ENCODE measurements around the gene CPXM2.
"Not testable (repeated sequence)": the region's sequence is repeated elsewhere in the genome, so short reads cannot be mapped to it uniquely, and the experiment has no call there.

The CPXM2 gene

DNA sequence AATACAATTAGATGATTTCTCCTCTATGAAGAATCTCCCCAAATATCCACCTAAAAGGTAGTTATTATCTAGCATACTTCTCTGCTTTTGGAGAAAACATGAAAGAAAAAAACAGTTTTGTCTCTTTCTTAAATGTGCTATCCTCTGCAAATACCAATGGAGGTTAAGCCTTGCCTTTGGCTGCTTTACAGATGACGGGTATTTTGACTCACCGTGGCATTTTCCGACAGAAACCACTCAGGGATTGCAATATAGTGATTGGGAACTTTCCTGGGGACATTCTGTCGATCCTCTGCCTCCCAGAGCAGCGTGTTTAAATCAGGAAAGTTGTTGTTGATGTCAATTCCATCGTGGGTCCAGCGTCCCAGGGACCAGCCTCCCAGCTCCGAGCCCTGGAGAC lies 124.8 kb downstream of the CPXM2 start:
- DNase-seq: no peak

GRCh38 chr10:123766012-123766411 lies 125.6 kb downstream of the CPXM2 start:
- no peak for DNase-seq

DNA sequence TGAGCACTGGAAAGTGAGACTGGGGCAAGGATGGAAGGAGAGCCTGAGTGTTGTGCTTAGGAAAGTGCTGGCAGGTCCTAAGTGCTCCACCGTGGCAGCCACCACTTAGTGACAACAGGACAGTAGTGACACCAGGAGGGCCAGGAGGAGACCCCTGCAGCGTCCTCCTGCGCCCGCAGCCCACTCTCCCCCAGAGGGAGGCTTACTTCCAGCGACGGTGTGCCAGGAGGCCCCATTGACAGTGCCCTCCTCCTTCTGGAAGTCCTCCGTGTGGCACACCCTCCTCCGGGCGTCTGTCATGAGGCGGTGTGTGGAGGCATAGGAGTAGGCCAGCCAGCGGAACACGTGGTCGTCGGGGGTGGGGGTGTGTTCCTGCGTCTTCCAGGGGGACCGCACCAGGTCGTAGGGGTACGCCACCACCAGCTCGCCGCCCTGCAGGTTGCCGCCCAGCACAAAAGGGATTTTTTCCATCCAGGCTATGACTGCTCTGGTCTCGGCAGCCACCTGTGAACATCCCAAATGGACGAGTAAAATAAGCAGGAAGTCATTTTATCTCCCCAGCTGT lies 129.9 kb downstream of the CPXM2 start:
- no peak for DNase-seq

DNA sequence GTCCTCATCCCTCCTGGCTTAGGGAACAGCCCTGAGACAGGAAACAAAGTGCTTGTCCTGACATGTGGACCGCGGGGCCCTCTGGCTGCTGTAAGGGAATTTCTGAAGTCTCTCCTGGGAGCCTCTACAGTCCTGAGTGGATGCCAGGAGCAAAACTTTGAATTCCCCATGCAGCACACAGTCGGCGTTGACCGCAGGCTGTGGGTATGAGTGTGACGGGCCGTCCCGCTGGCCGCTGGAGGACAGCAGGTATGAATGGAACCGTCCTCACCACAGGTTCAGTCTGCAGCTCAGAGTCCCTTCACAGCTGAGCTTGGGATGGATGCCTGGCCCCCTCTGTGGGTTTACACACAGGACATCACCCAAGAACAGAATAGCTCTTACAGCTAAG lies 130.6 kb downstream of the CPXM2 start:
- DNase-seq: no peak

- no peak for DNase-seq
Observed at GRCh38 chr10:123760356-123761037, 131.1 kb downstream of the CPXM2 start.

DNA sequence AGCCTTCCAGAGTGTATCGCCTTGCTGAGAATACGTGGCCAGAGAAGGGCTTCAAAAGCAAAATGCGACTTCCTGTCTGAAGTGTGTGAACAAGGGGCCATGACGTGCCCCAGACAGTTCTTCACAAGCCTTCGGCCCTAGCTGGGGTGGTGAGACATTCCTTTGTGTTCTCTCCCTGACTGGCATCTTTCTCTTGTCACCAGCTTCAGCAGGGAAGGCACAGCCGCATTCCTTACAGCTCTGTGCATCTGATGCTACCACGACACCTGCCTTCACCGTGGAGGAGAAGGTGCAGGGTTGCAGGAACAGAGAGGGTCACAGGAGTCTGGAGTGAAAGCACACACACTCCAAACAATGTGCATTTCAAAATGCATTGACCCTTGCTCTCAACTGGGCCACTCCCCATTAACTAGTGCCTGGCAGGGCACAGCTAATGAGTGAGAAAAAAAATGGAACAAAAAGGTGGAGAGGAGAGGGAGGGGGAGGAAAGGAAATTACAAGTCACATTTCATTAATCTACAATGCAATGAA lies 132.0 kb downstream of the CPXM2 start:
- DNase-seq: no peak

- DNase-seq: no peak
Observed at GRCh38 chr10:123759041-123759440, 132.6 kb downstream of the CPXM2 start.

DNA sequence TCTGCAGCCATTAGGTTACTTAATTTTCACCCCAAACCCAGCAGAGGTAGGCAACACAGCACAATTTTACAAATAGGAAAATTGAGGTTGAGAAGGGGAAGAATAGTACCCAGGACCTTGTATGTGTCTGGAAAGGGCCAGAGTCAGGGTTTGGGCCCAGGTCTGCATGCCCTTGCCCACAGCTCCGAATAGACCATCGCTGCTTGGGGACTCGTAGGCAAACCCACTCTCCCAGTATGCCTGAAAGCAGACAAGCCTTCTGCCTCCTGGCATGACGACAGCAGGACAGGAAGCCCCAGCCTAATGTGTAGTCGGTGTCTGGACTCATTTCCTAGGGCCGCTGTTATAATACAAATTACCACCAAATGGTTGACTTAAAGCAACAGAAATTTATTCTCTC lies 133.8 kb downstream of the CPXM2 start:
- no peak for DNase-seq

DNA sequence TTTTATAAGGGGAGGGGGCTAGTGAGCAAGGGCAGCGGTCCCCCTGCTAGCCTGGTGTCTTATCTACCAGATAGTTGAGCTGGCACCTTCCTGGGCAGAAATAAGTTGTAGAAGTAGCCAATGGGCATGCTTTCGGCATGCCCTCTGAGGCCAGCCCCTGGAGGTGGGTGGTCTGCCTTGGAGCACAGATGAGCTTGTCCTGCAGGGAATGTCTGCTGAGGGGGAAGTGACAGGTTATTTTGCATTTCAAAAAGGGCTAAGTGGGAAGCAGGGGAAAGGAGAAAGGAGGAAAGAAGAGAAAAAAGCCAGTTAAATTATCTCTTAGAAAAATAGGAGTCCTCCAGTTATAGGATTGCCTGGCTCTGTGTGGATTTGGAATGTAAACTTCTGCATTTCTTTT lies 136.5 kb downstream of the CPXM2 start:
- no peak for DNase-seq

DNA sequence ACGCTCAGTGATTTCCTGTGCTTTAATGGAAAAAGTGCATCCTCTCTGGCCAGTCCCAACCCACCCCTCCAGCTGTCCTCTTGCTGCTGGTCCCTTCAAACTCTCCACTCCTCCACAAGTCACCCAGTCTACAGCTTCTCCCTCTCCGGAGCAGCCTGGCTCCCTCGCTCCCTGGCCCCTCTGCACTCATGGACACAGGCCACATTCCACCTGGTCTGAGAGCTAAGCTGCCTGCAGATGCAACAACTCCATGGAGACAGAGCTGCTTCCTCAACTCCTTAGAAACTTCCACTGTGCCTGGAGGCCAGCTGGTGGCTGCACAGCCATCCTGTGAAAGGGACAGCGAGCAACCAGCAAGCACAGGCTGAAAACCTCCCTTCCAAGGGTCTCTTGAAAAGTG lies 137.5 kb downstream of the CPXM2 start:
- DNase-seq: no peak

GRCh38 chr10:123751342-123752134 lies 140.1 kb downstream of the CPXM2 start:
- no peak for DNase-seq

DNA sequence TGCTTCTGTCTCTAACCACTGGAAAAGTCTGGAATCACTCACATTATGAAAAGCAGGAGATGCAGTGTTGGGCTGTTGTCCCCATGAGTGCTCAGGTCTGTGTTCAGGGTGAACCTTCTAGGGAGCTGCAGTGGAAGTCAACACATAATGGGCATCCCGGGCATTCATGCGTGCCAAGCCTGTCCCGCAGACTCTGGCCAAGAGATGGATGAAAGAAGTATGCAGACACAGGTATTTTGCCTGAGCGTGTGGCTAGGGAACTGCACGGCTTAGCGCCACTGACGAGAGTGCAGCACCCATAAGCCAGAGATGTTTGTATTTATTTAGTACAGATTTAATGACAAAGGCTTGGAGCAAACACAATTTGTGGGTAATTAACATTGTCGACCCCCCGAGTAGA lies 140.7 kb downstream of the CPXM2 start:
- no peak for DNase-seq

DNA sequence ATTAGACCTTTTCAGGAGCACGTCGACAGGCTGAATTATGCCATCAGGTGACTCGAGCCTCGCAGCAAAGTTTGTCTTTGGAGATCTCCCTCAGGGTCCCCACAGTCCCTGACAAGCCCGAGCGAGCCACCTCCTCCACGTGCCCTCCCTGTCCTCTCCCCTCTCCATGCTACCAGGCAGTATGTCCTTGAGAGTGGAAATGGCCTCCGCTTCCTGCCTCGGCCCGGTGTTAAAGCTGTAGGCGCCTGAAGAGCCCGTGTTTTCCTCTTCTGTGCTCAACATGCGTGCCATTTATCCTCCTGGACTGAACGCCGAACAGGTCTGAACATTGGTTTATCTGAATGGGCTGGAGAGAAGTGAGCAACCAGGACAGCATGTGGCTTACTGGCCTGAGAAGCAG lies 142.9 kb downstream of the CPXM2 start:
- no peak for DNase-seq

- DNase-seq: no peak
Observed at GRCh38 chr10:123747426-123747825, 144.2 kb downstream of the CPXM2 start.

DNA sequence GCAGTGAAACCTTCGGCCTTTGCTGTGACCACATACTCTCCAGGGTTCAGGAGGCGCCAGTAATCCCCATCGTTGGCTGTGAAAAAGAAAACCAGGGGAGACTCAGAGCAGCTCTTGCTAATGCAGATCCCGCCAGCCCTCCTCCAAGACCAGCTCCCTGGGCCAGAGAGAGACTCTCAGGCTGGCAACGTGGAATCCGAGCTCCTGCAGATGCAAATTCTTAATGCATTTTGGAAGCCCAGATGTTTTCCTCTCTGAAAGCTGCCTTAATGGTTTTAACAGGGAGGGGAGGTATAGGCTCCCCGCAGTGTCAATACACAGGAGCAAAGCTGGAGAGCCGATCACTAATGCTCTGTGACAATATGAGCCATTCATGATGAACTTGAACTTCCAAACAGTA lies 144.7 kb downstream of the CPXM2 start:
- no peak for DNase-seq

DNA sequence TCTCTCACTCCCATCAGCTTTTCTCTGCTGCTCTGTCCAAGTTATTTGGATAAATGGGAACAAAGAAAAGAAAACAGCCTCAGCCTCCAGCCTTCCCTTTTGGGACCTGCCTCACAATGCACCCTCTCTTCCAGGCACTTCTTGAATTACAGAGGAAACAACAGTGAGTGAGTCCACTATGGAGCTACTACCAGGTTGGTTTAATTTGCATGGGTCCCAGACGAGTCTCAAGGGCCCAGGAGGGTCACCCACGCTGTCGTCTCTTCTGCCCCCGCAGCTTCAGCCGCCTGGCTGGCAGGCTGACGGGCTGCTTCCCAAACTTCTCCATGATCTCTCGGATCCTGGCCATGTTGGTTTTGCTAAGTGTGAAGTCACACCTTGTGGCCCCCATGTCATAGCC lies 145.1 kb downstream of the CPXM2 start:
- DNase-seq: no peak

DNA sequence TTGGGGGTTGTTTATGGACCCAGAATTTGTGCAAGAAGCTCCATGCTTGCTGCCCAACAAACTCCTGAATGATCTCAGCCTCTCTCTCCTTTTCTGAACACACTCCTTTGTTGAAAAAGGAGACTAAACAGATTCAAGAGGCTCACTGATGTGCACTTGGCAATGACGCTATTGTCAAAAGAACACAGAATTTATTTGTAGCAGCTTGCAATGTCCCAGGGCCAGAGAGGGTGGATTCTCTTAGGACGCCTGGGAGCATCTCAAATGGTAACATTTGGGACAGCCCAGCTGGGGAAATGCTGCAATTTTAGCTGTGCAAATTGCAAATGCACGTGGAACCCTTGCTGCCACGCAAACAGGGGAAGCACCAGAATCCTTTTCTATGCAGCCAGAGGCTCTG lies 145.5 kb downstream of the CPXM2 start:
- no peak for DNase-seq

- no peak for DNase-seq
Observed at GRCh38 chr10:123744224-123744536, 147.4 kb downstream of the CPXM2 start.

DNA sequence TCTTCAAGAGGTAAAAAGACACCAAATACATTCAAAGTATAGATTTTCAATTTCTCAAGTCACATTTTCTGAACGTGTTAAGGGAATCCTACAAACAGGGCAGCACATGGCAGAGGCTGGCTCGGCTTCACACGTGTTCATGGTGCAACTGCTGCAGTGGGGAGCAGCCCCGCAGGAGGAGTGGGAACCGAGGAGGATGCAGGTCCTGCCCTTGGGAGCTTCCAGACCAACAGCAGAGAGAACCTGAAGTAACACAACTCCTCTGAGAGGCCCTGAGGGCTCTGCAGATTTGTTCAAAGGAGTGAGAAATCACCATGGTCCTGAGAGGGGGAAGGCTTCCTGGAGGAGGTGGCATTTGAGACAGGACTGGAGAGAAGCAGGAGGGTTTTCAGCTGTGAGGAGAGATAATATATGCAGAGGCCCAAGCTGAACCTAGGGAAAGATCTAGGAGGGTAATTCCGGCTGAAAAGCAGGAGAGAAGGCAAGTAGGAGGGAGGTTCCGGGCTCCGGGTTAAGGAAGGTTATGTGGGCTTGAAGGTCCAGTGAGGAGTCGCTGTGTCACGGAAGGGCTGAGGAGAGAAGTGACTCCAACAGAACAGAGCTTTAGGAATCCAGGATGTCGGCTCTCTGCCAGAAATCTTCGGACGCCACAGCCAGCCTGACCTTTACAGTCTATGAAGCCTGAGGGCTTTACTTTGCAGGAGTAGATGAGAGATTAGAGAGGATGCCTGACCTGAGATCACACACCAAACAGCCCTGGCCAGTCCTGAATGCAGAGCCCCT lies 148.0 kb downstream of the CPXM2 start:
- no peak for DNase-seq

DNA sequence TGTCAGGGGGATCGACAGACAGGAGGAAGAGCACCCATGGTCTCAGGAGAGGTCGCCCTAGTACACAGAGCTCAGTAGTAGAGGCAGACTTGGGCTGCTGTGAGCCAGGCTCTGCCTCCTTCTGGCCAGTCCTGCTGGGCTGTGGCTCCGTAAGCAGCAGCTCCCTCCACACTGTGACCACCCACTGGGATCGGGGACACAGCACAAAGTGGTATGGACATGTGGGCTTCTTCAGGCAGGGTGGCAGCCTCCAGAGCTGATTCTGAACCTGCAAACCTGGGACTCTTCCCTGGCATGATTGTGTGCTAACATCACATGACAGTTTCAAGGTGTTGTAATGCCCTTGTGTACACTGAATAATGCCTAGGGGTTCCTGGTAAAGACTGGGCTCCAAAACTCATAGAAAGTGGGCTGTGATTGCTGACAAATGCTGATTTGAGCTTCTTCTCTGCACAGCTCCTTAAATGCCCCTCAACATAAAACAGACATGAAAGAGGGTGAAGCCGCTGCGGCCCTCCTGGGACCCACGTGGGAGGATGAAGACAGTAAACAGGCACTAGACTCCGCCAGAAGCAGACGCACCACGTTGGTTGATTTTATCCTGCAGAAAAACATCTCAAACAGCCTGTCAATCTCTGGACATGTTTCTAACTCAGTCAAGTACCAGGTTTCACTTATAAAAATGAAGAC lies 148.7 kb downstream of the CPXM2 start:
- DNase-seq: no peak

GRCh38 chr10:123741711-123742110 lies 149.9 kb downstream of the CPXM2 start:
- no peak for DNase-seq

- DNase-seq: no peak
Observed at GRCh38 chr10:123741146-123741545, 150.5 kb downstream of the CPXM2 start.

DNA sequence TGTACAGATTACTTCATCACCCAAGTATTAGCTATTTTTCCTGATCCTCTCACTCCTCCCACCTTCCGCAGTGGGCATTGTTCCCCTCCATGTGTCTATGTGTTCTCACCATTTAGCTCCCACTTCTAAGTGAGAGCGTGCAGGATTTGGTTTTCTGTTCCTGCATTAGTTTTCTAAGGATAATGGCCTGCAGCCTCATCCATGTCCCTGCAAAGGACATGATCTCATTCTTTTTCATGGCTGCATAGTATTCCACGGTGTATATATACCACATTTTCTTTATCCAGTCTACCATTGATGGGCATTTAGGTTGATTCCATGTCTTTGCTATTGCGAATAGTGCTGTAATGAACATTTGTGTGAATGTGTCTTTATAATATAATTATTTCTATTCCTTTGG lies 154.7 kb downstream of the CPXM2 start:
- not testable (repeated sequence) for DNase-seq

All from CD4-positive, alpha-beta T cell treated with Interleukin-4 for 1 hour (primary cell).